Activated naive CD8-positive, alpha-beta T cell (primary cell): ENCODE measurements around the gene LGR6.
"Not testable (repeated sequence)": the region's sequence is repeated elsewhere in the genome, so short reads cannot be mapped to it uniquely, and the experiment has no call there.

Source experiments
- H3K27ac Mint-ChIP-seq: one replicate; pipeline ENCODE4 v1.8.0; 2021; ENCODE audit warnings: mixed read lengths
- H3K27me3 Mint-ChIP-seq: one replicate; pipeline ENCODE4 v1.8.0; 2021; ENCODE audit warnings: mixed read lengths
- H3K36me3 Mint-ChIP-seq: one replicate; pipeline ENCODE4 v1.8.0; 2021; ENCODE audit warnings: mixed read lengths
- H3K4me1 Mint-ChIP-seq: one replicate; pipeline ENCODE4 v1.8.0; 2021; ENCODE audit warnings: low read depth, mixed read lengths
- H3K4me3 Mint-ChIP-seq: one replicate; pipeline ENCODE4 v1.8.0; 2021; ENCODE audit warnings: mild to moderate bottlenecking, mixed read lengths
- H3K9me3 Mint-ChIP-seq: one replicate; pipeline ENCODE4 v1.8.0; 2021; ENCODE audit warnings: low read depth, mixed read lengths

LGR6 gene

DNA sequence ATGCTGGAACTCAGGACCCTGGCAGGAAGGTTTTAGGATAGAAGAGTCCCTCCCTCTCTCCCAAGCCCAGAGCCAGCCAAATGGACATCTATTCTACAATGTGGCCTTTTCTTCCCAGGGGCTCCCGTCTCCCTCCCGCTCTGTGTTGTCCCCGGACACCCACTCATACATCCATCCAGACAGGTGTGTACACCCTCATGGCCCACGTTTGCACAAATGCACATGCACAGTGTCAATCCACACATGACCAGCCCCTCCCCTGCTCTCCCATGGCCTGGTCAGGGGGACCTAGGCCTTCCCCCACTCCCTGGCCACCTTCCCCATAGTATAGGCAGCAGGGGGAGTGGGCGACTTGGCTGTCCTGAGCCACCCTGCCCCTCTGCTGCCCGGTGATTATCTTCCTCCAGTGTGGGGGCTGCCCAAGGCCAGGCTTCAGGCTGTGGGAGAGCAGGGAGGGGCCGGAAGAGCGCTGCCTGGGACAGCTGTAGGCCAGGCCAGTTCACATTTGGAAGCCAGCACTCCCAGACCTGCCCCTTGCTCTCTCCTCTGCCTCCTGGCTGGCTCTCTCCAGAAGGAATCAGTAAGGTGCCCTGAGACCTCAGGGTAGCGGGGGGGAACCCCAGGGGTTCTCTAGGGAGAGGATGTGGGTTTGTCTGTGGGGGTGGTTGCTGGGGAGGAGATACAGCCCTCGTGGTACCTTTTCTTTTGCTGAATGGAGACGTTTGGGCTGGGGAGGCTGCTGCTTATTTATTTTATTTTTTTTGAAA lies 29.1 kb upstream of the LGR6 start:
- H3K27me3 Mint-ChIP-seq = no peaks in the 10 kb centered on the region
- no peaks in the 10 kb centered on the region for H3K36me3 Mint-ChIP-seq
- peak overlapping the region; percentile 80 for H3K27ac Mint-ChIP-seq
- H3K4me1 Mint-ChIP-seq = peaks cover 64% of the 10 kb centered on the region
- H3K4me3 Mint-ChIP-seq = peak overlapping the region; percentile 81
- no peaks in the 10 kb centered on the region for H3K9me3 Mint-ChIP-seq

- Mint-ChIP-seq H3K27me3 (no peaks in the 10 kb centered on the region), H3K36me3 (no peaks in the 10 kb centered on the region), H3K27ac (peak overlapping the region; percentile 80), H3K4me1 (peaks cover 61% of the 10 kb centered on the region), H3K4me3 (peak overlapping the region; percentile 81), H3K9me3 (no peaks in the 10 kb centered on the region)
Measured at GRCh38 chr1:202165267-202165941, 28.2 kb upstream of the LGR6 start.

DNA sequence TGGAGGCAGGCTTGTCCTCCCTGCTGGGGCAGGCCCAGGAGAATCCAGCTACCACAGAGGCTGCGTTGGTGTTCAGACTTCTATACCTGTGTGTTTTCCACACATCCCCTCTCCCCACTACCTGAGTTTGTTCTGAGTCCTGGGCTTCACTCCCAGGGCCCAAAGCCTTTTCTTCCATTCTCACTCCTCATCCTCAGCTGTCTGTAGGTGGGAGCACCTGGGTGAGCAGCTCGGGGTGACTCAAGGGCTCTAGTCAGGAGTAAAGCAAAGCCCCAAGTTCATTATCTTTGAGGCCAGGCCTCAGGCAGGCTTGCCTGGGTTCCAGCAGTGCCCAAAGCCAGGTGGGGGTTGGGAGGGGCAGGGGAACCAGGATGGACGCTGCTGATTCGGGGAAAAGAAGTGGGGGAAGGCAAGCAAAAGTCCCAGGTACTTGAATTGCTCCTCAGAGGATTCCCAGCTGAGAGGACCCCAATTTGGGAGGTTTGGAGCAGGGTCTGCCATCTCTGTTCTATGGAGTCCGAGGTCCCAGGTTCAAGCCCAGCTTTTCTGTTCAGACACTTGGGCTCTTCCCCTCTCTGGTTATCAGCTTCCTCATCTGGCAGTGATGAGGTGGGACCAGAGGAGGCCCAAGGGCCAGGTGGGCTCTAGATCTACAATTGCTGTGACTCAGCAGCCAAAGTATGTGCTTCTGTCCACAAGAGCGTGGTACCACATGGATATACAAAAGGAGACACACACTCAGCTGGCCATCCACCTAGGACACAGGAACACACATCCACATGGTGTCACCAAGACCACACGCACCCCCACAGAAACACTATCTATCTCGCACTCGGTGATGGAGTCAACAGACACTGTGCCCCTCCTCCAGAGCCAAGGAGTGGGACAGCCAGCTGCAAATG lies 27.4 kb upstream of the LGR6 start:
- H3K9me3 Mint-ChIP-seq = no peaks in the 10 kb centered on the region
- no peaks in the 10 kb centered on the region for H3K27me3 Mint-ChIP-seq
- no peaks in the 10 kb centered on the region for H3K36me3 Mint-ChIP-seq
- H3K27ac Mint-ChIP-seq = peak overlapping the region; percentile 28
- peaks cover 53% of the 10 kb centered on the region for H3K4me1 Mint-ChIP-seq
- H3K4me3 Mint-ChIP-seq = peak overlapping the region; percentile 81

DNA sequence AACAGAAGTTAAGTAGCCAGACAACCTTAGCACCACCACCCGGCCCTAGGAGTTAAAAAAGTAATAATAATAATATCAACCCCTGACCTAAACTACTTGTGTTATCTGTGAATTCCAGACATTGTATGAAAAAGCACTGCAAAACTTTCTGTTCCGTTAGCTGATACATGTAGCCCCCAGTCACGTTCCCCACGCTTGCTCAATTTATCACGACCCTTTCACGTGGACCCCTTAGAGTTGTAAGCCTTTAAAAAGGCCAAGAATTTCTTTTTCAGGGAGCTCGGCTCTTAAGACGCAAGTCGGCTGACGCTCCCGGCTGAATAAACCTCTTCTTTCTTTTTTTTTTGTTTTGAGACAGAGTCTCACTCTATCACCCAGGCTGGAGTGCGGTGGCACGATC lies 26.5 kb upstream of the LGR6 start:
- H3K27ac Mint-ChIP-seq = not testable (repeated sequence)
- H3K4me1 Mint-ChIP-seq = peaks cover 47% of the 10 kb centered on the region

DNA sequence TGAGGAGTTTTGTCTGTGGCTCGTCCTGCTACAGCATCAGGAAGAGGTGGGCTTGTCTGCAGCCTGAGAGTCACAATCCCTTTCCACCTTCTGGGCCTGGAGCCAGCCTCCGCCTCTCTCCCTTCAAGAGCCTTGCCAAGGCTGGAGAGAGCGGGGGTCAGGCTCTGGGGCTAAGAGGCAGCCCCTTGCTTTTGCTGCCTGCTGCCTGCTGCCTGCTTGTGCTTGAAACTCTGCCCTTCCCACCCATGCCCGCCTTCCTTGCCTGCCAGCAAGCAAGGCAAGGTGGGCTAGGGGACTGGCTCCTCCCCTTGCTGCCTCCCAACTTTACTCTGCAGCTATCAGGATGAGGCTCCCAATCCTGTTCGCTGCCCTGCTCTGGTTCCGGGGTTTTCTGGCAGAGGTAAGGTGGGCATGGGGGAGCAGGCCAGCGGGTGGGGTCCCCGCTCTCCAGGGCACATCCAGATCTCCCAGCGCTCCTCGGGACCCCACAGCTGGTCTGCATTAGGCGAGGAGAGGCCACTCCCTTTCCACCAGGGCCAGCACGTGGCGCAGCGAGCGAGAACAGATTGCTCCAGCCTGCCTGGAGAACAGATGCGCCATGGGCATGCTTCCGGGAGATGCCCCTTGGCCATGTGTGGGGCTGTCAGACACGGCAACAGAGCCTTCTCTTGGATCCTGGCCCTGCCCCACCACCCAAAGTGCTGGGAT lies 25.7 kb upstream of the LGR6 start:
- H3K9me3 Mint-ChIP-seq = no peaks in the 10 kb centered on the region
- H3K27ac Mint-ChIP-seq = no peak overlapping the region
- no peaks in the 10 kb centered on the region for H3K36me3 Mint-ChIP-seq
- no peaks in the 10 kb centered on the region for H3K27me3 Mint-ChIP-seq
- H3K4me1 Mint-ChIP-seq = peaks cover 38% of the 10 kb centered on the region
- no peak overlapping the region for H3K4me3 Mint-ChIP-seq

More for the DNA sequence above, 26.5 kb upstream of the LGR6 start:
- H3K4me3 Mint-ChIP-seq, H3K36me3 Mint-ChIP-seq, H3K27me3 Mint-ChIP-seq, H3K9me3 Mint-ChIP-seq: not testable (repeated sequence)

DNA sequence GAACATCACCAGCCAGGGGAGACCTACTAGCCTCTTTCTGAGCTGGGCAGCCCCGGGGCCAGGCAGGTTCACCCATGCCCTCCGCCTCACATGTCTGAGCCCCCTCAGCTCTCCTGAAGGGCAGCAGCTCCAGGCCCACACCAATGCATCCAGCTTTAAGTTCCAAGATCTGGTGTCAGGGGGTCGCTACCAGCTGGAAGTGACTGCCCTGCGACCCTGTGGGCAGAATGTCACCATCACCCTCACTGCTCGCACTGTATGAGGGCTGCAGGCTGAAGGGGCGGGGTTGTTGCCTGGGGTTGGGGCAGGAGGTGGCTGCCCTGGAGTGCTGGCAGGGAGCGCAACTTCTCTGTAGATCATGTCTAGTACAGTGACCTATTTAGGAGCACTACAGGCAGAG lies 24.7 kb upstream of the LGR6 start:
- no peaks in the 10 kb centered on the region for H3K27me3 Mint-ChIP-seq
- no peak overlapping the region for H3K4me3 Mint-ChIP-seq
- no peaks in the 10 kb centered on the region for H3K36me3 Mint-ChIP-seq
- H3K9me3 Mint-ChIP-seq = no peaks in the 10 kb centered on the region
- no peak overlapping the region for H3K27ac Mint-ChIP-seq
- peaks cover 30% of the 10 kb centered on the region for H3K4me1 Mint-ChIP-seq

DNA sequence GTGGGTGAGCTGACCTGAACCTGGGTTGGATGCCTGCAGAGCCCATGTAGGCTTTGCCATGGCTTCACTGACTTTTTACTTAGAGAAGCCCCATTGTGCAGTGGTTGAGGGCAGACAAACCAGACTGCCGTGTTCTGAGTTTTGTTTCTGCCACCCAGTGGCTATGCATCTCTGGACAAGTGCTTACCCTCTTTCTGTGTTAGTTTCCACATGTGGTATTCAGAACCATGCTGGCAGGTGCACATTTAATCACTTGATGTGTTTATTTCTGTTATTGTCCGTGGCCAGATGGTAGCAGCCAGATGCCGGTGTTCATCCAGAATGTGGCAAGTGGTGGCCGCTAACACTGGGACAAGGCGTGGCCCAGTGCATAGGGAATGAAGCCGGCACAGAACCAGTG lies 22.9 kb upstream of the LGR6 start:
- Mint-ChIP-seq H3K4me1 (peaks cover 13% of the 10 kb centered on the region), H3K27ac (no peak overlapping the region), H3K9me3 (no peaks in the 10 kb centered on the region), H3K36me3 (no peaks in the 10 kb centered on the region), H3K4me3 (no peak overlapping the region), H3K27me3 (no peaks in the 10 kb centered on the region)

DNA sequence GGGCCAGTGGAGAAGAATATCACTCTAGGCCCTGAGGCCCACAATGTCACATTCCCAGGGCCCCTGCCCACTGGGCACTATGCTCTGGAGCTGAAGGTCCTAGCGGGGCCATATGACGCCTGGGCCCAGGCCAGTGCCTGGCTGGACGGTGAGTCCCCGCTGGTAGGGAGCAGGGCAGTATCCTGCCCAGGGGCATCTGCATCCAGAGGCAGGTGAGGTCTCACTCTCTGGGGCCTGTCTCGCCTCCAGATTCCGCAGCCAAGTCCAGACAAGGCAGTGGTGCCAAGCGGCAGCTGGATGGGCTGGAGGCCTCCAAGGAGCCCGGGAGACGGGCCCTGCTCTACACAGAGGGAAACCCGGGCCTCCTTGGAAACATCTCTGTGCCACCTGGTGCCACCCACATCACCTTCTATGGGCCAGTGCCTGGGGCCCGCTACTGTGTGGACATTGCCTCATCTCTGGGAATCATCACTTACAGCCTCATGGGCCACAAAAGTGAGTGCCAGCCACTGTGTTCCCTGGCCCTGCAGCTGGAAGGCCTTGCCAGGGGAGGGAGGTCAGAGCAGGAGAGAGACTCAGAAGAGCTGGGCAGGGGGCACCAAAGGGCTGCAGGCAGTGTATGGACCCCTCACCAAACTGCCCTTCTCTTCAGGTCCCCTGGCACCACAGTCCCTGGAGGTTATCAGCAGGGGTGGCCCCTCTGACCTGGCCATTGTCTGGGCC lies 22.1 kb upstream of the LGR6 start:
- Mint-ChIP-seq H3K36me3 (no peaks in the 10 kb centered on the region), H3K27ac (no peak overlapping the region), H3K4me3 (no peak overlapping the region), H3K27me3 (no peaks in the 10 kb centered on the region), H3K9me3 (no peaks in the 10 kb centered on the region), H3K4me1 (peaks cover 6% of the 10 kb centered on the region)

DNA sequence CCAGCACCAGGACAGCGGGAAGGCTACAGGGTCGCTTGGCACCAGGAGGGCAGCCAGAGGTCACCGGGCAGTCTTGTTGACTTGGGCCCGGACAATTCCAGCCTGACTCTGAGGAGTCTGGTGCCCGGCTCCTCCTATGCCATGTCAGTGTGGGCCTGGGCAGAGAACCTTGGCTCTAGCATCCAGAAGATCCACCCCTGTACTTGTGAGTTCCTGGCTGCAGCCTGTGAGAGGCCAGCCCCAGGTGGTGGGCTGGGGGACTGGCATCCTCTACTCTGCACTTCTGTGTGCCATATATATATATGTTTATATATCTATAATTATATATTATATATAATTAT lies 21.6 kb upstream of the LGR6 start:
- H3K27me3 Mint-ChIP-seq = no peaks in the 10 kb centered on the region
- no peaks in the 10 kb centered on the region for H3K36me3 Mint-ChIP-seq
- no peaks in the 10 kb centered on the region for H3K9me3 Mint-ChIP-seq
- no peak overlapping the region for H3K27ac Mint-ChIP-seq
- peaks cover 2% of the 10 kb centered on the region for H3K4me1 Mint-ChIP-seq
- no peak overlapping the region for H3K4me3 Mint-ChIP-seq

DNA sequence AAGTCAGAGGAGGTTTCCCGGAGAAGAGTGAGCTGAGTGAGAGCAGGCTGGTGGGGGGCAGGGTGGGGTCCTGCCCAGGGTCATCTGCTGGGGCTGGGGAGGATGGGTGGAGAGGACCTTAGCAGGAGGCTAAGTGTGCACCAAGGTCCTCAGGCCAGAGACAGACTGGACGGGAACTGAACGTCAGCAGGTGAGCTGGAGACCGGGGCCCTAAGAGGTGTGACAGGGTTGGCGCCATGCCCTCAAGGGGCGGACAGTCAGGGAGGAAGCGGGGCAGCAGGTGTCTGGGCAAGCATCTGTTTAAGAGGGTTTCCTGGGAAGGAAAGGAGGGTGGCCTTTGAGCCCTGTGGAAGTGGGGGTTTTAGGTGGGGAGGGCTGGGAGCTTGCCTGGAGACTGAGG lies 19.6 kb upstream of the LGR6 start:
- Mint-ChIP-seq H3K9me3 (no peaks in the 10 kb centered on the region), H3K27me3 (no peaks in the 10 kb centered on the region), H3K27ac (no peak overlapping the region), H3K4me1 (no peaks in the 10 kb centered on the region), H3K4me3 (no peak overlapping the region), H3K36me3 (no peaks in the 10 kb centered on the region)

GRCh38 chr1:202176949-202177927 lies 16.4 kb upstream of the LGR6 start:
- H3K4me3 Mint-ChIP-seq = no peak overlapping the region
- no peaks in the 10 kb centered on the region for H3K9me3 Mint-ChIP-seq
- no peaks in the 10 kb centered on the region for H3K27me3 Mint-ChIP-seq
- no peaks in the 10 kb centered on the region for H3K4me1 Mint-ChIP-seq
- no peaks in the 10 kb centered on the region for H3K36me3 Mint-ChIP-seq
- no peak overlapping the region for H3K27ac Mint-ChIP-seq

GRCh38 chr1:202179828-202180750 lies 13.5 kb upstream of the LGR6 start:
- H3K36me3 Mint-ChIP-seq = no peaks in the 10 kb centered on the region
- no peak overlapping the region for H3K4me3 Mint-ChIP-seq
- no peaks in the 10 kb centered on the region for H3K9me3 Mint-ChIP-seq
- H3K27ac Mint-ChIP-seq = no peak overlapping the region
- H3K4me1 Mint-ChIP-seq = peaks cover 12% of the 10 kb centered on the region
- no peaks in the 10 kb centered on the region for H3K27me3 Mint-ChIP-seq

- peaks cover 12% of the 10 kb centered on the region for H3K4me1 Mint-ChIP-seq
- not testable (repeated sequence) for H3K36me3 Mint-ChIP-seq, H3K9me3 Mint-ChIP-seq, H3K4me3 Mint-ChIP-seq, H3K27ac Mint-ChIP-seq, H3K27me3 Mint-ChIP-seq
Measured at GRCh38 chr1:202180751-202181139, 12.9 kb upstream of the LGR6 start.
